ENCODE results near the gene B3GNT3.

The B3GNT3 gene

DNA sequence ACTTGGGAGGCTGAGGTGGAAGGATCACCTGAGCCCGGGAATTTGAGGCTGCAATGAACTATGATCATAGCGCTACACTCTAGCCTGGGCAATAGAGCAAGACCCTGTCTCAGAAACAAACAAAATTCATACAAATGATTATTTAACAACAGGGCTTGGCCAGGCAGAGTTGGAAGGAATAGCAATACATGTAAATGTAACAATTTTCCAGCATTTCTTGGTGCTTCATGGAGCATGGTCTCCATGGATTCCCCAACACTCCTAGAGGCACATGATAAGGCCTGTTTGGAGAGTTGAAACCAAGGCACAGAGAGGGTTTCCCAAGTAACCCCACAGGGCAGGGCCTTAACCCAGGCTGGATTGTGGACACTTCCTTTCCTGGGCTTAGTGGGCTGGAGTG lies 16.2 kb downstream of the B3GNT3 start:
- no peak overlapping the region for H3K4me2 ChIP-seq (ENCODE audit: low read length, poor library complexity, severe bottlenecking)
- 78% methylated on average over 1 of the region's 2 CpGs for WGBS
- no peak overlapping the region for H3K4ac ChIP-seq (ENCODE audit: low read depth in 1 of 2, low read length in 2 of 2)
- no peak overlapping the region for H2AFZ ChIP-seq (ENCODE audit: low read depth, low read length)
- no peak overlapping the region for H3K14ac ChIP-seq (ENCODE audit: low read length in 2 of 2)
- DNase-seq = no peak
- H3K4me3 ChIP-seq (ENCODE audit: insufficient read depth in 1 of 2, low read depth in 1 of 2, low read length in 2 of 2) = no peak overlapping the region
- H2BK120ac ChIP-seq (ENCODE audit: low read depth, low read length) = no peak overlapping the region
- no peaks in the 10 kb centered on the region for H3K79me1 ChIP-seq (replicated peaks; ENCODE audit: low read length, poor library complexity, severe bottlenecking)
- peaks cover 6% of the 10 kb centered on the region for H3K9me3 ChIP-seq (ENCODE audit: control insufficient read depth, low read length)
- no peak overlapping the region for H2BK15ac ChIP-seq (ENCODE audit: low read depth, poor library complexity, severe bottlenecking)
- no peak overlapping the region for H3K27ac ChIP-seq (ENCODE audit: low read length, poor library complexity, severe bottlenecking)
- H3K27me3 ChIP-seq (ENCODE audit: control insufficient read depth in 1 of 2, insufficient read depth in 1 of 2, low read length in 2 of 2) = peaks cover 9 to 48% of the 10 kb centered on the region in 2 experiments
- no peak overlapping the region for H2BK12ac ChIP-seq (ENCODE audit: low read length in 2 of 2)
- no peaks in the 10 kb centered on the region for H3K4me1 ChIP-seq (ENCODE audit: control insufficient read depth, insufficient read depth, low read depth, low read length)
- H3K36me3 ChIP-seq (ENCODE audit: control insufficient read depth in 1 of 2, insufficient read depth in 2 of 2, low read depth in 1 of 2, low read length in 2 of 2) = no peaks in the 10 kb centered on the region
- H3K18ac ChIP-seq (ENCODE audit: low read depth in 1 of 2, low read length in 2 of 2) = no peak overlapping the region
- H3K23ac ChIP-seq (ENCODE audit: low read length in 2 of 2) = no peak overlapping the region
- no peak overlapping the region for H4K8ac ChIP-seq (ENCODE audit: low read length)
- no peak overlapping the region for H4K91ac ChIP-seq (ENCODE audit: low read length)
- H2AK5ac ChIP-seq (ENCODE audit: low read length, severe bottlenecking) = no peak overlapping the region
- no peak overlapping the region for H2BK5ac ChIP-seq (ENCODE audit: low read depth, low read length, poor library complexity, severe bottlenecking)
- no peak overlapping the region for H3K9ac ChIP-seq (ENCODE audit: low read length)

DNA sequence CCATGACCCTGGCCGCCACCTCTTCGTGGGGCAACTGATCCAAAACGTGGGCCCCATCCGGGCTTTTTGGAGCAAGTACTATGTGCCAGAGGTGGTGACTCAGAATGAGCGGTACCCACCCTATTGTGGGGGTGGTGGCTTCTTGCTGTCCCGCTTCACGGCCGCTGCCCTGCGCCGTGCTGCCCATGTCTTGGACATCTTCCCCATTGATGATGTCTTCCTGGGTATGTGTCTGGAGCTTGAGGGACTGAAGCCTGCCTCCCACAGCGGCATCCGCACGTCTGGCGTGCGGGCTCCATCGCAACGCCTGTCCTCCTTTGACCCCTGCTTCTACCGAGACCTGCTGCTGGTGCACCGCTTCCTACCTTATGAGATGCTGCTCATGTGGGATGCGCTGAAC lies 16.7 kb downstream of the B3GNT3 start:
- 87% methylated on average over 20 of the region's 20 CpGs for WGBS
- no peak overlapping the region for H2BK5ac ChIP-seq (ENCODE audit: low read depth, low read length, poor library complexity, severe bottlenecking)
- no peak overlapping the region for H3K4me3 ChIP-seq (ENCODE audit: insufficient read depth in 1 of 2, low read depth in 1 of 2, low read length in 2 of 2)
- no peak overlapping the region for H3K9ac ChIP-seq (ENCODE audit: low read length)
- no peak overlapping the region for H3K4me2 ChIP-seq (ENCODE audit: low read length, poor library complexity, severe bottlenecking)
- H2BK12ac ChIP-seq (ENCODE audit: low read length in 2 of 2) = no peak overlapping the region
- H2BK15ac ChIP-seq (ENCODE audit: low read depth, poor library complexity, severe bottlenecking) = no peak overlapping the region
- H3K23ac ChIP-seq (ENCODE audit: low read length in 2 of 2) = no peak overlapping the region
- no peak overlapping the region for H3K27ac ChIP-seq (ENCODE audit: low read length, poor library complexity, severe bottlenecking)
- H3K79me1 ChIP-seq (replicated peaks; ENCODE audit: low read length, poor library complexity, severe bottlenecking) = no peaks in the 10 kb centered on the region
- no peak overlapping the region for H2BK120ac ChIP-seq (ENCODE audit: low read depth, low read length)
- peaks cover 9 to 54% of the 10 kb centered on the region in 2 experiments for H3K27me3 ChIP-seq (ENCODE audit: control insufficient read depth in 1 of 2, insufficient read depth in 1 of 2, low read length in 2 of 2)
- H4K8ac ChIP-seq (ENCODE audit: low read length) = no peak overlapping the region
- no peak overlapping the region for H4K91ac ChIP-seq (ENCODE audit: low read length)
- no peak overlapping the region for H3K4ac ChIP-seq (ENCODE audit: low read depth in 1 of 2, low read length in 2 of 2)
- no peak for DNase-seq
- H3K9me3 ChIP-seq (ENCODE audit: control insufficient read depth, low read length) = peaks cover 10% of the 10 kb centered on the region
- no peak overlapping the region for H2AFZ ChIP-seq (ENCODE audit: low read depth, low read length)
- H3K4me1 ChIP-seq (ENCODE audit: control insufficient read depth, insufficient read depth, low read depth, low read length) = no peaks in the 10 kb centered on the region
- H3K14ac ChIP-seq (ENCODE audit: low read length in 2 of 2) = no peak overlapping the region
- no peak overlapping the region for H3K18ac ChIP-seq (ENCODE audit: low read depth in 1 of 2, low read length in 2 of 2)
- no peaks in the 10 kb centered on the region for H3K36me3 ChIP-seq (ENCODE audit: control insufficient read depth in 1 of 2, insufficient read depth in 2 of 2, low read depth in 1 of 2, low read length in 2 of 2)
- H2AK5ac ChIP-seq (ENCODE audit: low read length, severe bottlenecking) = no peak overlapping the region

DNA sequence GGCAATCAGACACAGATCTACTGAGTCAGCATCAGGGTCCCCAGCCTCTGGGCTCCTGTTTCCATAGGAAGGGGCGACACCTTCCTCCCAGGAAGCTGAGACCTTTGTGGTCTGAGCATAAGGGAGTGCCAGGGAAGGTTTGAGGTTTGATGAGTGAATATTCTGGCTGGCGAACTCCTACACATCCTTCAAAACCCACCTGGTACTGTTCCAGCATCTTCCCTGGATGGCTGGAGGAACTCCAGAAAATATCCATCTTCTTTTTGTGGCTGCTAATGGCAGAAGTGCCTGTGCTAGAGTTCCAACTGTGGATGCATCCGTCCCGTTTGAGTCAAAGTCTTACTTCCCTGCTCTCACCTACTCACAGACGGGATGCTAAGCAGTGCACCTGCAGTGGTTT lies 17.2 kb downstream of the B3GNT3 start:
- Histone ChIP-seq H3K14ac (ENCODE audit: low read length in 2 of 2) (no peak overlapping the region), H2BK12ac (ENCODE audit: low read length in 2 of 2) (no peak overlapping the region), H3K27ac (ENCODE audit: low read length, poor library complexity, severe bottlenecking) (no peak overlapping the region), H2BK5ac (ENCODE audit: low read depth, low read length, poor library complexity, severe bottlenecking) (no peak overlapping the region), H3K79me1 (replicated peaks; ENCODE audit: low read length, poor library complexity, severe bottlenecking) (no peaks in the 10 kb centered on the region), H3K18ac (ENCODE audit: low read depth in 1 of 2, low read length in 2 of 2) (no peak overlapping the region), H2BK120ac (ENCODE audit: low read depth, low read length) (no peak overlapping the region), H2AFZ (ENCODE audit: low read depth, low read length) (no peak overlapping the region), H2BK15ac (ENCODE audit: low read depth, poor library complexity, severe bottlenecking) (no peak overlapping the region), H4K91ac (ENCODE audit: low read length) (no peak overlapping the region), H3K36me3 (ENCODE audit: control insufficient read depth in 1 of 2, insufficient read depth in 2 of 2, low read depth in 1 of 2, low read length in 2 of 2) (no peaks in the 10 kb centered on the region), H2AK5ac (ENCODE audit: low read length, severe bottlenecking) (no peak overlapping the region), H3K9ac (ENCODE audit: low read length) (no peak overlapping the region), H3K4ac (ENCODE audit: low read depth in 1 of 2, low read length in 2 of 2) (no peak overlapping the region), H3K9me3 (ENCODE audit: control insufficient read depth, low read length) (peaks cover 10% of the 10 kb centered on the region), H3K23ac (ENCODE audit: low read length in 2 of 2) (no peak overlapping the region), H3K27me3 (ENCODE audit: control insufficient read depth in 1 of 2, insufficient read depth in 1 of 2, low read length in 2 of 2) (peaks cover 9 to 57% of the 10 kb centered on the region in 2 experiments), H3K4me1 (ENCODE audit: control insufficient read depth, insufficient read depth, low read depth, low read length) (no peaks in the 10 kb centered on the region), H3K4me2 (ENCODE audit: low read length, poor library complexity, severe bottlenecking) (no peak overlapping the region), H4K8ac (ENCODE audit: low read length) (no peak overlapping the region), H3K4me3 (ENCODE audit: insufficient read depth in 1 of 2, low read depth in 1 of 2, low read length in 2 of 2) (no peak overlapping the region)
- DNase-seq = no peak
- 77% methylated on average over 4 of the region's 5 CpGs for WGBS

DNA sequence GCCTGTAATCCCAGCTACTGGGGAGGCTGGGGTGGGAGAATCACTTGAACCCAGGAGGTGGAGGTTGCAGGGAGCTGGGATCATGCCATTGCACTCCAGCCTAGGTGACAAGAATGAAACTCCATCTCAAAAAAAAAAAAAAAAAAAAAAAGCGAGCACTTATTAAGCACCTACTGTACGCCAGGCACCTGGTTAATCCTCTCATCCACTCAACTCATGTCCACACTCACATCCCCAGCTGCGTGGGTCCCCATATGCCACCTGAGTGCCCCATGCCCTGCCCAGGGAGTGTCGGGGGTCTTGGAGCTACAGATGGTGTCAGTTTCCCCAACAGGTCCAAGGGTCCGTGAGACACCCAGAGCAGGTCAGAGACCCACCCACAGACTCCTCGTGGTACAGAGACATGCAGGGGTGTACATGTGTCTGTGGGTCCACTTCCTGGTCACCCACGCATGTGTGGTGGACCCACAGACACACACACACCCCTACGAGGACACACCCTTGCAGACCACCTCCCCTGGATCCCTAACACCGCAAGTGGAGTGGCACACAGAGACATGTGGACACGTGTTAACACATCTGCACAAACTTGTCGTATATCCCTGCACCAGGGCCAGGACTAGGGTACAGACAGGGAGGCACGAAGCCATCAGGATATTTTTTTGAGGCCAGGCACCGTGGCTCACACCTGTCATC lies 22.9 kb downstream of the B3GNT3 start:
- no peak overlapping the region for H3K23ac ChIP-seq (ENCODE audit: low read length in 2 of 2)
- no peak for DNase-seq
- no peak overlapping the region for H3K4me2 ChIP-seq (ENCODE audit: low read length, poor library complexity, severe bottlenecking)
- H3K79me1 ChIP-seq (replicated peaks; ENCODE audit: low read length, poor library complexity, severe bottlenecking) = no peaks in the 10 kb centered on the region
- peak overlapping the region; percentile 27 for H4K91ac ChIP-seq (ENCODE audit: low read length)
- 76% methylated on average over 12 of the region's 13 CpGs for WGBS
- peaks cover 4 to 30% of the 10 kb centered on the region in 2 experiments for H3K27me3 ChIP-seq (ENCODE audit: control insufficient read depth in 1 of 2, insufficient read depth in 1 of 2, low read length in 2 of 2)
- H2BK5ac ChIP-seq (ENCODE audit: low read depth, low read length, poor library complexity, severe bottlenecking) = no peak overlapping the region
- no peaks in the 10 kb centered on the region for H3K4me1 ChIP-seq (ENCODE audit: control insufficient read depth, insufficient read depth, low read depth, low read length)
- no peak overlapping the region for H3K9ac ChIP-seq (ENCODE audit: low read length)
- peaks cover 4% of the 10 kb centered on the region for H3K9me3 ChIP-seq (ENCODE audit: control insufficient read depth, low read length)
- no peaks in the 10 kb centered on the region for H3K36me3 ChIP-seq (ENCODE audit: control insufficient read depth in 1 of 2, insufficient read depth in 2 of 2, low read depth in 1 of 2, low read length in 2 of 2)
- no peak overlapping the region for H2AFZ ChIP-seq (ENCODE audit: low read depth, low read length)
- no peak overlapping the region for H3K27ac ChIP-seq (ENCODE audit: low read length, poor library complexity, severe bottlenecking)
- H2AK5ac ChIP-seq (ENCODE audit: low read length, severe bottlenecking) = no peak overlapping the region
- H4K8ac ChIP-seq (ENCODE audit: low read length) = no peak overlapping the region
- H3K4ac ChIP-seq (ENCODE audit: low read depth in 1 of 2, low read length in 2 of 2) = no peak overlapping the region
- H3K4me3 ChIP-seq (ENCODE audit: insufficient read depth in 1 of 2, low read depth in 1 of 2, low read length in 2 of 2) = no peak overlapping the region
- H2BK15ac ChIP-seq (ENCODE audit: low read depth, poor library complexity, severe bottlenecking) = no peak overlapping the region
- H3K14ac ChIP-seq (ENCODE audit: low read length in 2 of 2) = no peak overlapping the region
- H2BK120ac ChIP-seq (ENCODE audit: low read depth, low read length) = no peak overlapping the region
- H2BK12ac ChIP-seq (ENCODE audit: low read length in 2 of 2) = no peak overlapping the region
- H3K18ac ChIP-seq (ENCODE audit: low read depth in 1 of 2, low read length in 2 of 2) = no peak overlapping the region
